Kidney capillary endothelial cell (primary cell): ENCODE data around the gene SUPT3H.
"Not testable (repeated sequence)": the region's sequence is repeated elsewhere in the genome, so short reads cannot be mapped to it uniquely, and the experiment has no call there.

Experiments used
- DNase-seq: peaks from one replicate; pipeline ENCODE4 v3.0.0-alpha.2; 2018; ENCODE audit warnings: low spot score

The SUPT3H gene

DNA sequence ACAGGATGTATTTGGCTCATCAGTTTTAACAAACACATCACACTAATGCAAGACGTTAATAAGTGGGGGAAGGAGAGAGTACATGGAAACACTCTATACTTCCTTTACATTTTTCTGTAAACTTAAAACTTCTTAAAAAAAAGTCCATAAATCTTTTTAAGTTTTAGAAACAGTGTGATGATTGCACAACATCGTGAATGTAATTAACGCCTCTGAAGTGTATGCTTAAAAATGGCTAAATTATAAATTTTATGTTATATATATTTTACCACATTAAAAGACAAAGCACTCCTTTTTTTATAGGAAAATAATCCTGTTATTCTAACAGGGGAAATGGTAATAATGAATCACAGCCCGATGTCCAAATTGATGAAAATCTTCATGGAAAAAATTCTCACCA lies 193.7 kb downstream of the SUPT3H start:
- no peak for DNase-seq

- DNase-seq: not testable (repeated sequence)
These were observed 201.4 kb downstream of the SUPT3H start for GRCh38 chr6:45176373-45176772.

GRCh38 chr6:45175272-45175671 lies 202.5 kb downstream of the SUPT3H start:
- no peak for DNase-seq

DNA sequence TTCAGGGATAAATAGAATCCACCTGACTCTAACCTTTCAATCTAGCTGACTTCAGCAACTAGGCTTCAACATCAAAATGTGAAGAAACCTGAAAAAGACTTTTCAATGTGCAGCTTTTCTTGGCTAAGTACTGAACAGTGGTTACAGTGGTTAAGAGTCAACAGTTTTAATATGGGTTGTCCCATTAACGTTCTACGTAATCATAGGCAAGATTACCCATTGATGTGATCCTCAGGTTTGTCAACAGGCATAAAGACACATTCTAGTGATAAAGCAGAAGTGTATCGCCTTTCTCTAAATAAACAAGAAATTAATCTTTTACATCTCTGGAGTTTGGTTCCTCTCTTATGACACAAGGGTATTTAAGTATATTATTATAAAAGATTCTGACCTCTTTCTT lies 203.7 kb downstream of the SUPT3H start:
- no peak for DNase-seq

DNA sequence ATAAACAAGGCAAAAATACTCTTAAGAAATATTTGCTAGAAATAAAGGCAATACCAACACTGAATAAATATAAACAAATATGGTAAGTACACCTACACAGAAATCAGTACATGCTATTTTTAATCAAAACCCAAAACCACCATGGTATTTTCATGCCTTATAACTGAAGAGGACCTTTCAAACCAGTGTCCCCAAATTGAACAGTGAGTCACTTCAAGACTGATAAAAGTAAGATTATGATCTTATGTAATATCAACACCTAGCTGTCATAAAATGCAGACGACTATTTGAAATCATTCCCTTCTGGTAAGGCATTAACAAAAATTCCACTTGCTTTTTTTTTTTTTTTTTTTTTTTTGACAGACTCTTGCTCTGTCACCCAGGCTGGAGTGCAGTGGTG lies 206.4 kb downstream of the SUPT3H start:
- no peak for DNase-seq

- no peak for DNase-seq
These were observed 207.4 kb downstream of the SUPT3H start for GRCh38 chr6:45170309-45170708.

DNA sequence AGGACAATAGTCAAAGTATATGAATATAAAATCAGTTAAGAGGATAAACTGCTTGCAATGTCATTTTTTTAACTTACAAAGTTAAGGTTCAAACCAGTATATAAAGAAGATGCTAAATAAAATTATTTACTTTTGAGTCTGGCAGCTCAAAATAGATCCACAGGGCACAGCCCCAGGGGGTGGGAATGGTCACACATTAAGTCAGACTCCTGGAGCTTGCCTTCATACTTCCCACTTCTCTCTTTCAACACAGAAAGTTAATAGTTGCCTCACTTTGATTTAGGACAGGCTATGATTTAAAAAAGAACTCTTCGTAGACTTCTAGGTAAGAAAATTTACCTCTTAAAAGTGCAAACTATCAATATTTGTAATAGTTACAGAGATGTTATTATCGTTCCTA lies 207.9 kb downstream of the SUPT3H start:
- no peak for DNase-seq

DNA sequence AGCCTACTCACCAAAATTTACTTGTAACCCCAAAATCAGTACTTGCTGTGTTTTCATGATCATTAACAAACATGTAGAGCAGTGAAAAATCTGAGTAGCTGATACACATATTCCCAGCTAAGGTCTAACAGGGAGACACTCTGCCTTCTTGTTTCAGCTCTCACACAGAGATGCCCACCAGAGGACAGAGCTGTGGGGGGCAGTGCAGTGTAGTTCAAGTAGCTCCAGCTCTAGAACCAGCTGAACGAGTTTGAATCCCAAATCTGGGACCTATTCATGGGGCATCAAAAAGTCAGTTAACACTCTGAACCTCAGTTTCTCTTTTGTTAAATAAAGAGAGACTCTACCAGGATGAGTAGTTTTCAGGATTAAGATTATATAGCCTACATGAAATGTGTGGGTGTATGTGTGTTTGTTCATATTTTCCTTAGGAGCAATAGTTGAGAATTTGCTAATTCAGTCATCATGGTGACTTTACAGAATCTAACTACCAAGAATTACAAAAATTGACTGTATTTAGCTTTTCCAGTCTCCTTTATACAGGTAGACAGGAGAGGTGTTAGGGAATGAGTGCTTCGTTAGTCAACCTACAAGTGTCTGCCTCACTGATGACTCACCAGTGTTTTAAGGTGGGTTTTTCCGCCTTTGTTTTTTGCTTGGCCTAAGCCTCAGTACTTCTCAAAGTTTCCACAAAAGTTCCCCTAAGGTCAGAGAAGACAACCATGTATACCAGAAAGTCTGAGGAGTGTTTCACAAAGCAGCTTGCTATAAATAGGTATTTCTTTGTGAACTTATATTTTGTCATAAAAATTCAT lies 213.6 kb downstream of the SUPT3H start:
- no peak for DNase-seq

DNA sequence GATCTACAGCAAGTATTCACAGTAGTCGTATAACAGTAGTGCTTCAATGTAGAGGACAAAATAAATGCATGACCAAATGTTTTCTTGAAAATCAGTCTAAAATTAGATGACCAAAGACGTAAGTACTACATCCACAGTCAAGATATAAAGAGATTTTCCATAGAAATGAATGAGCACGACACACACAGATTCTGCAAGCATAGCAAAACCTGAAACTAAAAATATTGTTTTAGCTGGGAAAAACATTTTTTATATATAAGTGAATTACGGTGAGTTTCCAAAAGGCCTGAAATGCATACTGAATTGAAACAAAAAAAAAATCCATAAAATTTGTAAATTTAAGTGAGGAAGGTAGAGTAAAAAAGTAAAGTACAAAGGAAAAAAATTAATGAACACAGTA lies 217.4 kb downstream of the SUPT3H start:
- no peak for DNase-seq

DNA sequence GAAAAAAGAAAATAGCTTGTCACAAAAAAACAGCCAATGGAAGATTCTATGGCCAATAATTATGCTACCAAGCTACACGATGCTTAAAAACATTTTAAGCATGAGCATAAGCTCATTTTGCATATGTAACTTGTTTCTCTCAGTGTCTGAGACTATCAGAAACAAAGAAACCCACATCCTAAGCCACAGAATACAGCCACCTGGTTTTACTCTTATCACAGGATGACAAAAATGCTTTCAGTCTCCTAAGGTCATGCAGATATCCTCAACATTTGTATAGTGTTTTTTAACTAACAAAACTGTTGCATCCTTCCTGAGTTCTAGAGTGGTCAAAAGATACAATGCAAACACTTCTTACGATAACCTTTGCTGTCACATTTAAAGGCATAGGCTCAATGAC lies 221.7 kb downstream of the SUPT3H start:
- DNase-seq: no peak

DNA sequence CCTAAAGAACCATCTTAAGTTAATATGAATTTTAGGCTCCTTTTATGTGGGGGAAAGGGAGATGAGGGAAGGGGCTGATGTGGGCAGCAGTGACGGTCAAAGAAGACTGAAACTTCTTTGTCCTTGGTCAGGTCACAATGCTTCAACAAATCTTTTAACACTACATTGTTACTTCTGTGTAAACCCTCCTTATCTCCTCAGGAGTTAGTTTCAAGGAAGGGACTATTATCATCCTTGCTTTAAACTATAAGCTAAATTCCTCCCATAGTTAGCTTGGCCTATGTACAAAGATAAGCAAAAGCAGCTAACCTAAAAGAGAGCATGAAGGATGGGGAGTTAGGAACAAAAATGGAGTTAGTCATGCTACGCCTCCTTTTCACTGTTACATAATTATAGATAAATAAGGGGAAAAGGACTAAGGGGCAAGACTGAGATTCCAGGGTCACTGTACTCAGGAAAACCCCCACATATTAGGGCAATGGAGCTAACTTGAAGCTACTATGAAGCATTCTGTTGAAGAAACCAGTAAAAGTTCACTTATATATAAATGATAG lies 222.3 kb downstream of the SUPT3H start:
- DNase-seq: no peak

- no peak for DNase-seq
These were observed 223.1 kb downstream of the SUPT3H start for GRCh38 chr6:45154679-45155078.

DNA sequence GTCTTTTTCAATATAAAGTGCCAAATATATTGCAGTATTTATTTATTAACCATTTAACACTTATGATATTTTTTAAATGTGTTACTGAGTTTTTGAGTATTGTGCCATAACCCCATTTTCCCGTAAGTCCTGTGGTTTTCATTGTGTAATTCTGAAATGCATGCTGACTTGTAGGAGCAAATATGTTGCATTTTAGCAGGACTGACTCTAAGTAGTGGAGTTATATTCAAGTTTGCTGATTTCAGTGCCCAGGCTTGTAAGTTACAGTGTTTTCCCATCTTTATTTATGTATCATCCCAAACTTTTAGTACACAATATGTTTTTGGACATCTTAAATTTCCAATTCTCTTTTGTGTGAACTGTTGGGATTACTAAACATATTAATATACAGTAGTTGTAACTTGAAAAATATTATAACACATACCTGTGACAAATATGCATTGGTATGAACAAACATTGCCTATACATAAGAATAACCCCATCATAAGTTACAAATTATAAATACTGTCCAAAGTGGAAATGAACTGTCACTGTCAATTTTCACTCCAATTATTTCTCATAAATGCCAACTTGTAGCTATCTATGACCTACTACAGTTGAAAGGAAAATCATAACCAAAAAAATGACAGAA lies 228.9 kb downstream of the SUPT3H start:
- DNase-seq: no peak

DNA sequence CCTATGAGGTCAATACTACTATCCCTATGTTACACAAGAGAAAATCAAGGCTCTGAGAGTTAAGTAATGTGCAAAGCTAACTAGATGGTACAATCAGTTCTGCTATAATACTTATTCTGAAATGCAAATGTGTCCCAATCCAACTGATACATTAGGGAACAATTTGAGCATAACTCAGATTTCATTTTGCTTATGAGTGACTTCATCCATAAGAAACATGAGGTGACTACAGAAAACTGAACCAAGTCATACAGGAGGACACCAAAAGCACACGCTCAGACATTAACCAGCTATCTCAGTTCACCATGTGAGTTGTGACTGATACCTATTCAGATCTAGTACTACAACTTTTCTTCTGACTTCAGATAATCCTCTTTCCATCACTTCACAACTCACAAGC lies 229.5 kb downstream of the SUPT3H start:
- DNase-seq: no peak

- DNase-seq: not testable (repeated sequence)
These were observed 232.1 kb downstream of the SUPT3H start for GRCh38 chr6:45145658-45146057.

GRCh38 chr6:45138765-45139164 lies 239.0 kb downstream of the SUPT3H start:
- DNase-seq: no peak

GRCh38 chr6:45136495-45136894 lies 241.2 kb downstream of the SUPT3H start:
- no peak for DNase-seq

- DNase-seq: peak; percentile 65
These were observed 245.0 kb downstream of the SUPT3H start for GRCh38 chr6:45132658-45133294.

GRCh38 chr6:45132059-45132458 lies 245.7 kb downstream of the SUPT3H start:
- peak; percentile 65 for DNase-seq

DNA sequence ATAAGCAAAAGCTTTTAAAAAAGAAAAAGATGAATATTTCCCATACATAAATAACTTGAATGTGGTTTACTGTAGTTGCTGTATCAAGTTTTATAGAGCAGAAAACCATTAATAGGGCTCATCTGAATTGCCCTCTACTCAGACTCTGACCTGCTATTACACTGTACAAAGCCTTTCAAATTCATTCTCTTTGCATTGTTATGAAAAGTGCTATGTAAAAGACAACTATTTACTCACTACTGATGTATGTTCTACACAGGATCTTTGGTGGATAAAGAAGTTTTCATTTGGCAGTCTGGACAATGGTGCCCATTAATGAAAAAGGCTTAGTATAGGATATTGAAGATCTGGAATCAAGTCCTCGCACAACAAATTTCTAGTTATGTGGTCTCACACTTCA lies 248.7 kb downstream of the SUPT3H start:
- DNase-seq: no peak

- DNase-seq: no peak
These were observed 250.5 kb downstream of the SUPT3H start for GRCh38 chr6:45127185-45127584.

DNA sequence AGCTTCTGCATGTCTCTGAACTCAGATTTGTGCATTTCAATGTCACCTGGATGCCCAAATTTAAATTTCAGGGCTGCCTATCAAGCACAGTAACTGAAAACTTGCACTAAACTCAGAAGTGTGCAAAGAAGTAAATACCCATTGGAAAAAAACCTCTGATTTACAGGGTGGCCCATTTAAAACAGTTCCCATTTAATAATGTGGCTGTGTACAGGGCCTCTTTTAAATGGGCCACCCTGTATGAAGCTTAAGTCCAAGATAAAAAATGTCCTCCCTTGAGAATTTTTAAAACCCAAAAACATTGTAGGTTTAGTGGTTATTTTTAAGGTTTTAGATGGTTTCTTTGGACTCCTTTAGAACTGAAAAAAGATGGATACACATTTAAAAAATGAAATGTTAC lies 251.7 kb downstream of the SUPT3H start:
- DNase-seq: no peak

DNA sequence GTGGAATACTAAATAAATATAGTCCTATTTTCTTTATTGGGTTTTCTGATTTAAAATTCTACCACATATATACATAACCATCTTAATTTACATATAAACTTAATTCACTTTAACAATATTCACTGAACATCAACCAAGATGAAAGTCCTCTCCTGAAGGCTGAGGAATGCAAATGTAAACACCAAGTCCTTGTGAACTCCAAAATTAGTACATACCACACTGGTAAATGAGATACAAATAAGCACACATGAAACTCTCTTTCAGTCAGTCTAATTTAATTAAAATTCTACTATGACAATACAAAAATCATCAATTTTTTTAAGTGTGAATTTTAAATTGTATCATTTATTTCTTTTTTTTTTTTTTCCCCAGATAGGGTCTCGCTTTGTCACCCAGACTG lies 254.7 kb downstream of the SUPT3H start:
- no peak for DNase-seq
